ENCODE measurements around the gene UMOD.

The UMOD gene

DNA sequence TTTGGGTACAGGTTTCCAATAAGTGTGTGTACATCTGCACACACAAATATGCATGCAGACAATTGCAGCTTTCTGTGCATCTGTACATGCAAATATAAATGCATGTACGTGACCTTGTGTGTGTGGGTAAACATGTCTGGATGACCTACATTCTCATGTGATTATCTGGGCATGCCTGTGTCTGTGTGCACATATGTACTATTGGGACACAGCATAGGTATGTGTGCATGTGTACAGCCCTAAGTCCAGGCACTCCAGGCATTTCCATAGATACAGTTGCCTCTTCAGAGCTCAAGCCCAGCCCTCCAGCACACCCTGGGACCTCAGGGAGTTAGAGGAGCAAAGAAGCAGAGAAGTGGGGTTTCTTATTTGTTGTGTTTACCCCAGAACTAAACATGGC is 18.1 kb downstream of the UMOD start:
- Histone ChIP-seq H3K9ac (ENCODE audit: low read length in 2 of 2) (no peak overlapping the region), H3K9me3 (ENCODE audit: control insufficient read depth in 2 of 2, low read length in 2 of 2) (no peaks in the 10 kb centered on the region), H3K27ac (ENCODE audit: low read length) (no peak overlapping the region), H3K36me3 (ENCODE audit: control insufficient read depth in 2 of 2, insufficient read depth in 2 of 2, low read length in 2 of 2) (no peaks in the 10 kb centered on the region), H3K27me3 (ENCODE audit: control insufficient read depth in 1 of 2, insufficient read depth in 2 of 2, low read length in 2 of 2) (peaks cover 3 to 10% of the 10 kb centered on the region in 2 donors), H3K4me3 (ENCODE audit: low read length in 2 of 2) (no peak overlapping the region), H3K4me1 (ENCODE audit: control insufficient read depth, insufficient read depth, low read length) (no peaks in the 10 kb centered on the region)

DNA sequence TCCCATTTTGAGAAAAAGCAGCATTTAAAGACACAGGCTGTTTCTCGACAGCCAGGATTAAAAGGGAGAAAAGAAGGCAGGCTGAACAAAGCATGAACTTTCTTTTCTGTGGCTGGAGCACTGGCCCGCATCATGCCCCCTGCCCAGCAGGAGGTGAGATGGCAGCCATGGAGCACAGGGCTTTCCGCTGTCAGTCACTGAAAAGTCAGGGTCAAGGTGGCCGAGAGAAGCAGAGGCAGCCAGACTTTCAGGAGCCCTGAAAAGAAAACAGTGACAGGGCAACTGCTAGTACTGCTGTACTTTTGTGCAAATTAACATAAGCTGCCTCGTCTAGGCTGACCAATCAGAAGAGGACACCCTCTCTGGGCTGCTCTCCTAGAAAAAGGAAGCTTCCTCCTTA is 19.4 kb downstream of the UMOD start:
- H3K9me3 ChIP-seq (ENCODE audit: control insufficient read depth in 2 of 2, low read length in 2 of 2), result no peaks in the 10 kb centered on the region
- no peak overlapping the region for H3K27ac ChIP-seq (ENCODE audit: low read length)
- peaks cover 3 to 10% of the 10 kb centered on the region in 2 donors for H3K27me3 ChIP-seq (ENCODE audit: control insufficient read depth in 1 of 2, insufficient read depth in 2 of 2, low read length in 2 of 2)
- no peak overlapping the region for H3K9ac ChIP-seq (ENCODE audit: low read length in 2 of 2)
- H3K4me3 ChIP-seq (ENCODE audit: low read length in 2 of 2), result no peak overlapping the region
- H3K4me1 ChIP-seq (ENCODE audit: control insufficient read depth, insufficient read depth, low read length), result no peaks in the 10 kb centered on the region
- no peaks in the 10 kb centered on the region for H3K36me3 ChIP-seq (ENCODE audit: control insufficient read depth in 2 of 2, insufficient read depth in 2 of 2, low read length in 2 of 2)

DNA sequence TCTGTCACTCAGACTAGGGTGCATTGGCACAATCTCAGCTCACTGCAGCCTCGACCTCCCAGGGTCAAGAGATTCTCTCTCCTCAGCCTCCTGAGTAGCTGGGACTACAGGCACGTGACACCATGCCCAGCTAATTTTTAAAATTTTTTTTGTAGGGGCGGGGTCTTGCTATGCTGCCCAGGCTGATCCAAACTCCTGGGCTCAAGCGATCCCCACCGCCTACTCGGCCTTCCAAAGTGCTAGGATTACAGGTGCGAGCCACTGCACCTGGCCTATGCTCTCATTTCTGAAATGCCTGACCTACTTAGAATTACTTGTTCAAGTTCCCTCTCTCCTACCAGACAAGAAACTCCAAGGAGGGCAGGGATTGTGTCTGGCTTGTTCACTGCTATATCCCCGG is 20.1 kb downstream of the UMOD start:
- Histone ChIP-seq H3K9me3 (ENCODE audit: control insufficient read depth in 2 of 2, low read length in 2 of 2) (no peaks in the 10 kb centered on the region), H3K27ac (ENCODE audit: low read length) (no peak overlapping the region), H3K27me3 (ENCODE audit: control insufficient read depth in 1 of 2, insufficient read depth in 2 of 2, low read length in 2 of 2) (peaks cover 3 to 10% of the 10 kb centered on the region in 2 donors), H3K4me3 (ENCODE audit: low read length in 2 of 2) (no peak overlapping the region), H3K4me1 (ENCODE audit: control insufficient read depth, insufficient read depth, low read length) (no peaks in the 10 kb centered on the region), H3K9ac (ENCODE audit: low read length in 2 of 2) (no peak overlapping the region), H3K36me3 (ENCODE audit: control insufficient read depth in 2 of 2, insufficient read depth in 2 of 2, low read length in 2 of 2) (no peaks in the 10 kb centered on the region)

DNA sequence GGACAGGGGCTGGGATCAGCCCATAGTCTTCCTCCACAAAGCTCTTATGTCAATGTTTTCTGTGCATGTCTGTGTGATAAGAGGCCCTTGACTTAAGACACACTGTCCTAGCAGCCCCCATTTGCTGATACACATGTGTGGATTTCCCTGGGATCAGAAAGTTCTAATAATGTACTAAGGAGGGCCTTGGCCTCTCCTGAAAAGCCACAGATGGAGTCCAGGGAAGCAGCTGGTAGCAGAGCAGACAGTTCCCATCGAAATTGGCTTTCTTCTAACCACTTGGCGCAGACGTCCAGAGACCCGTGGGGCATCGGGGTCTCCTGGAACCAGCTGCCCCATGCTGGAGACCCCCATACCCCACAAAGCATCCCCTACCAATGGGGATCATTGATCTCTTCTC is 20.9 kb downstream of the UMOD start:
- no peak overlapping the region for H3K4me3 ChIP-seq (ENCODE audit: low read length in 2 of 2)
- H3K4me1 ChIP-seq (ENCODE audit: control insufficient read depth, insufficient read depth, low read length), result no peaks in the 10 kb centered on the region
- no peak overlapping the region for H3K9ac ChIP-seq (ENCODE audit: low read length in 2 of 2)
- no peaks in the 10 kb centered on the region for H3K36me3 ChIP-seq (ENCODE audit: control insufficient read depth in 2 of 2, insufficient read depth in 2 of 2, low read length in 2 of 2)
- peaks cover 0 to 3% of the 10 kb centered on the region in 2 donors for H3K9me3 ChIP-seq (ENCODE audit: control insufficient read depth in 2 of 2, low read length in 2 of 2)
- H3K27ac ChIP-seq (ENCODE audit: low read length), result no peak overlapping the region
- H3K27me3 ChIP-seq (ENCODE audit: control insufficient read depth in 1 of 2, insufficient read depth in 2 of 2, low read length in 2 of 2), result peaks cover 0 to 9% of the 10 kb centered on the region in 2 donors

DNA sequence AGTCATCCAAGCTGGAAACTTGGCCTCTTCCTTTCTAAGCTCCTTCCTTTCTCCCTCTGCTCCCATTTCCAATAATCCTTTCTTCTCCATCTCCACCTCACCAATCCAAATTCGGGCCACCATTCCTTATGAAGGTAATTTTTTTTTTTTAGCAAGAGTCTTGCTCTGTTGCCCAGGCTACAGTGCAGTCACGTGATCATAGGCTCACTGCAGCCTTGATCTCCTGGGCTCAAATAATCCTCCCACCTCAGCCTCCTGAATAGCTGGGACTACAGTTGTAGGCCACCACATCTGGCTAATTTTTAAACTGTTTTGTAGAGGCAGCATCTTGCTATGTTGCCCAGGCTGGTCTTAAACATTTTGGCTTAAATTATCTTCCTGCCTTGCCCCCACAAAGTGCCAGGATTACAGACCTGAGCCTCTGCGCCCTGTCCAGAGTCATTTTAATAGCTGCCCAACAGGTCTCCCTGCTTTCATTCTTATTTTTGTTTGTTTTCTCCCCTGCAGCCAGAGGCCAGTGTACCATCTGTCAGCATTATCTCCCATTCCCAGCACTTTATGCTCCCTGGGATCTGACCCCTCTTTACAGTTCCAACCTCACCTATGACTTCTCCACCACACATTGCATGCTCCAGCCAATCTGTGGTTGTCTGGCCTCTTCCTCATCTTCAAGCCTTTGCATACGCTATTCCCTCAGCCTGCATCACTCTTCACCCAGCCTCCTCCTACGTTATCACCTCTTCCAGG is 22.9 kb downstream of the UMOD start:
- Histone ChIP-seq H3K4me3 (ENCODE audit: low read length in 2 of 2) (no peak overlapping the region), H3K4me1 (ENCODE audit: control insufficient read depth, insufficient read depth, low read length) (no peaks in the 10 kb centered on the region), H3K9me3 (ENCODE audit: control insufficient read depth in 2 of 2, low read length in 2 of 2) (peaks cover 0 to 3% of the 10 kb centered on the region in 2 donors), H3K36me3 (ENCODE audit: control insufficient read depth in 2 of 2, insufficient read depth in 2 of 2, low read length in 2 of 2) (no peaks in the 10 kb centered on the region), H3K27ac (ENCODE audit: low read length) (no peak overlapping the region), H3K9ac (ENCODE audit: low read length in 2 of 2) (no peak overlapping the region), H3K27me3 (ENCODE audit: control insufficient read depth in 1 of 2, insufficient read depth in 2 of 2, low read length in 2 of 2) (peaks cover 0 to 9% of the 10 kb centered on the region in 2 donors)

DNA sequence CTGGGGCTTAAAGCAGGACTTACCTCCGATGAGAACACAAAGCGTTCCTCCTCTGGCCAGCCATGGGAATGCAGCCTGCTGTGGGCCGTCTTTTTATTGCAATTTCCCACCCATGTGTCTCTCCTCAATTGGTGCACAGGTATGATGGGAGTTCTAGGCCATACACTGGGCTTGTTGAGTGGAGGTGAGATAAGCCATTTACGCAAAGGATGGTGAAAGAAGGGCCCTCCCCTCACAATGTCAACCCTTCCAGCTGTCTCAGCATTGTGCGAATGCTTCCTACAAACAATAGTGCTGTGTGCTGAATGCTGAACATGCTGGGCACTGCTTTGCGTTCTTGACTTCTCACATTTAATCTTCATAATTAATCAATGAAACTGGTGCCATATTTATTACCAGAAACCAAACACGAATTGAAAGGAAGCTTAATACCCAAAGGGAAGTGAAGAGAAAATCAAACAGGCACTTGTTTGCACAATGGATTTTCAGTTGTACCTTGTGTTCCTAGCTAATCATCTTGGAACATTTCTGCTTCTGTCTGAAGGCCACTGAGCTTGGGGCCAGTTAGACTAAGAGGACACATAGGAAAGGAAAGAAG is 25.0 kb downstream of the UMOD start, which contains the start of gene GP2:
TSS of gene GP2 (minus strand) at position 70 of the 598 bp plus-strand sequence. CDS start 1,082 bp downstream, outside the sequence.
- no peak within 1 kb of the TSS for H3K9ac ChIP-seq (ENCODE audit: low read length in 2 of 2)
- no peaks in the 10 kb centered on the region for H3K36me3 ChIP-seq (ENCODE audit: control insufficient read depth in 2 of 2, insufficient read depth in 2 of 2, low read length in 2 of 2)
- H3K4me3 ChIP-seq (ENCODE audit: low read length in 2 of 2), result no peak within 1 kb of the TSS
- H3K27me3 ChIP-seq (ENCODE audit: control insufficient read depth in 1 of 2, insufficient read depth in 2 of 2, low read length in 2 of 2), result peaks cover 0 to 2% of the 10 kb centered on the region in 2 donors
- H3K27ac ChIP-seq (ENCODE audit: low read length), result no peak within 1 kb of the TSS
- no peaks in the 10 kb centered on the region for H3K4me1 ChIP-seq (ENCODE audit: control insufficient read depth, insufficient read depth, low read length)
- peaks cover 0 to 3% of the 10 kb centered on the region in 2 donors for H3K9me3 ChIP-seq (ENCODE audit: control insufficient read depth in 2 of 2, low read length in 2 of 2)

DNA sequence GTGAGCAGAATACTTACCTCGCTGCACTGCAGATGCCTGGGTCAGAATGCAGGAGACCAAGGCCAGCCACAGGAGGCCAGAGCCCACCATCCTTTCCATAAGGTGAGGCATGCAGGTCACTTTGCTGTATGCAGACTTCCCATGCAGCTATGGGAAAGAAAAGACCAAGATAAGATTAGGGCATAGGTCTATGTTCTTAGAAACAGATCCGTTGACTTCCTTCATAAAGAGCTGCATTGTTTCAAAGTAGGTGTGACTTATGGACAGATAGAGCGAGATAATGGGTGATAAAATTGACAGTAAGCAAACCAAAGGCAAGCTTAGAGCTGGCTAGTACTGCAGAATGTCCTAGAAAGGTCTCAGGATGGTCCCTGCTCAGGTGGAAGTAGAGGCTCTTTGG is 26.2 kb downstream of the UMOD start:
- Histone ChIP-seq H3K27ac (ENCODE audit: low read length) (no peak overlapping the region), H3K27me3 (ENCODE audit: control insufficient read depth in 1 of 2, insufficient read depth in 2 of 2, low read length in 2 of 2) (peaks cover 0 to 3% of the 10 kb centered on the region in 2 donors), H3K4me1 (ENCODE audit: control insufficient read depth, insufficient read depth, low read length) (no peaks in the 10 kb centered on the region), H3K9me3 (ENCODE audit: control insufficient read depth in 2 of 2, low read length in 2 of 2) (peaks cover 0 to 3% of the 10 kb centered on the region in 2 donors), H3K9ac (ENCODE audit: low read length in 2 of 2) (no peak overlapping the region), H3K4me3 (ENCODE audit: low read length in 2 of 2) (no peak overlapping the region), H3K36me3 (ENCODE audit: control insufficient read depth in 2 of 2, insufficient read depth in 2 of 2, low read length in 2 of 2) (no peaks in the 10 kb centered on the region)

DNA sequence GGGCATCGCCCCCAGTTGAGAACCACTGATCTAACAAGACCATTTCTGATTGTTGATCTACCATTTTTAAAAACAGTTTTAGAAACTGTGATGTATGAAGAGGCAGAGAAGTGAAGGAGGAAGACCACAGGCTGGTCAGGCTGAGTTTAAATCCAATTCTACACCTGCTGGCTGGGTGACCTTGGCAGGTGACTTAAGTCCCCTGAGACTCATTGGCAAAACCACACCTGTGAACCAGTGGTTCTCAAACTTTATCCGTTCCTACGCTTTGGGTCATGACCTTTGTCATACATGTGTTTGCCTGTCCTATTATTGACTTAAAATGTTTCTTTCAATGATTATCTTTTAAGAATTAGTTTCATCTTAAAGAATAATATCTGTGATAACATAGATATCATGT is 27.5 kb downstream of the UMOD start:
- no peaks in the 10 kb centered on the region for H3K4me1 ChIP-seq (ENCODE audit: control insufficient read depth, insufficient read depth, low read length)
- H3K4me3 ChIP-seq (ENCODE audit: low read length in 2 of 2), result no peak overlapping the region
- no peak overlapping the region for H3K9ac ChIP-seq (ENCODE audit: low read length in 2 of 2)
- peaks cover 0 to 3% of the 10 kb centered on the region in 2 donors for H3K27me3 ChIP-seq (ENCODE audit: control insufficient read depth in 1 of 2, insufficient read depth in 2 of 2, low read length in 2 of 2)
- no peaks in the 10 kb centered on the region for H3K36me3 ChIP-seq (ENCODE audit: control insufficient read depth in 2 of 2, insufficient read depth in 2 of 2, low read length in 2 of 2)
- H3K9me3 ChIP-seq (ENCODE audit: control insufficient read depth in 2 of 2, low read length in 2 of 2), result peaks cover 0 to 3% of the 10 kb centered on the region in 2 donors
- no peak overlapping the region for H3K27ac ChIP-seq (ENCODE audit: low read length)

DNA sequence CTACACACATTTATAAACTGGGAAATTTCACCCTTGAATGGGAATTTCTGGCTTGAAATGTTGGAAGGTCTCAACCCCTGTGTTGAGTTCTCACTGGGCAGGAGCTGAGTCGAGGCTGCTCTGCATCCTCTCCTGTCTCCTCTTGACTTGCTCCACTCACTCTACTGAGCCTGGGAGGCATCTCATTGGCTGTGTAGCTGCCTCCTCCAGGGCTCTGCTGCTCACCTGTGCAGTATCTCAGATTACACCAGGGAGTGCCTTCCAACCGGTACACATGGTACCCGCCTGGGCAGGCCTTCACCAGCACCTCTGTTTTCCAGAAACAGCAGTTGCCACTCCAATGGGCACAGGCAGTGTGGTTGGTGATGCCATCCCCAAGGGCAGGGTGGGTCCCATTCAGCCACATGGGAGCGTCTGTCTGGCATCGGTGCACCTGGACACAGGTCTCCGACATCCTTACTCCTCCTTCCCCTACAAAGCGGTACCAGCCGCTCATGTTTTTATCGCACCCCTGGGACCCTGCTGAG is 28.9 kb downstream of the UMOD start:
- Histone ChIP-seq H3K9me3 (ENCODE audit: control insufficient read depth in 2 of 2, low read length in 2 of 2) (peaks cover 0 to 3% of the 10 kb centered on the region in 2 donors), H3K27me3 (ENCODE audit: control insufficient read depth in 1 of 2, insufficient read depth in 2 of 2, low read length in 2 of 2) (peaks cover 0 to 2% of the 10 kb centered on the region in 2 donors), H3K36me3 (ENCODE audit: control insufficient read depth in 2 of 2, insufficient read depth in 2 of 2, low read length in 2 of 2) (no peaks in the 10 kb centered on the region), H3K27ac (ENCODE audit: low read length) (no peak overlapping the region), H3K9ac (ENCODE audit: low read length in 2 of 2) (no peak overlapping the region), H3K4me3 (ENCODE audit: low read length in 2 of 2) (no peak overlapping the region), H3K4me1 (ENCODE audit: control insufficient read depth, insufficient read depth, low read length) (no peaks in the 10 kb centered on the region)

DNA sequence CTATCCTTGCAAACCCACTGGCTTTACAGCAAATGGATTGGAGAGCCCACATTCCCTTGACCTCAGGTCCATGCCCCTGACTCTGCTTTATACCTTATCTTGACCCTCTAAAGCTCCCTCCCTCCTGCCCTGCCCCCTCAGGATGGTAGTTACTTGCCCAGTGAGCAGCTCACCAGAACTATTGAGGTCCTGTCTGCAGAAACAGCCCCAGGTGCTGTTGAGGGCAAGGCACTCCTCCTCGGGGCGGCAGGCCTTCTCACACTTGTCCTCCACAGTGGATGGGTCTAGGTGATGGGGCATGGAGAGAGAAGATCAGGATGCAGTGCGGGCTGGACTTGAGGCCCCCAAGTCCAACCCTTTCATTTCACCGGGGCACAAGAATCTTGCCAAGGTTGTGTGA is 29.8 kb downstream of the UMOD start:
- Histone ChIP-seq H3K27me3 (ENCODE audit: control insufficient read depth in 1 of 2, insufficient read depth in 2 of 2, low read length in 2 of 2) (peaks cover 0 to 2% of the 10 kb centered on the region in 2 donors), H3K36me3 (ENCODE audit: control insufficient read depth in 2 of 2, insufficient read depth in 2 of 2, low read length in 2 of 2) (no peaks in the 10 kb centered on the region), H3K4me1 (ENCODE audit: control insufficient read depth, insufficient read depth, low read length) (no peaks in the 10 kb centered on the region), H3K9ac (ENCODE audit: low read length in 2 of 2) (no peak overlapping the region), H3K4me3 (ENCODE audit: low read length in 2 of 2) (no peak overlapping the region), H3K27ac (ENCODE audit: low read length) (no peak overlapping the region), H3K9me3 (ENCODE audit: control insufficient read depth in 2 of 2, low read length in 2 of 2) (peaks cover 0 to 3% of the 10 kb centered on the region in 2 donors)

DNA sequence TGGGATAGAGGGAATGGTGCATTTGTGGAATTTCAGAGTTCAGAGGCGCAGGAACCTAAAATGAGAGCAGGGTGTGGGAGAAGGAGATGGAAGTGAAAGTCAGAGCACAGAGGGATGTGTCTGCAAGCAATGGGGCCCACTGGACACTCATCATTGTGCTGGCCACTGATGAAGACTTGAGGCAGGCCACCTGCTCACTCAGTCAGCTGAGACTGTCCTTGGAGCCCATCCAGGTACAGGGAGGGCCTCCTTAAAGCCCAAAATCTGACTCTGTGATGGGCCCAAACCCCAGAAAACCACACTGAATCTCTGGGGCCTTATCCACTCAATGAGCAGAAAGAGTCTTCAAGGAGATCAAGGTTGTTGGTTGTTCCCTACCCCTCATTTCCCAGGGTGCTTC is 30.8 kb downstream of the UMOD start:
- H3K9me3 ChIP-seq (ENCODE audit: control insufficient read depth in 2 of 2, low read length in 2 of 2), result no peaks in the 10 kb centered on the region
- no peaks in the 10 kb centered on the region for H3K4me1 ChIP-seq (ENCODE audit: control insufficient read depth, insufficient read depth, low read length)
- no peak overlapping the region for H3K27ac ChIP-seq (ENCODE audit: low read length)
- H3K27me3 ChIP-seq (ENCODE audit: control insufficient read depth in 1 of 2, insufficient read depth in 2 of 2, low read length in 2 of 2), result peaks cover 0 to 2% of the 10 kb centered on the region in 2 donors
- no peak overlapping the region for H3K9ac ChIP-seq (ENCODE audit: low read length in 2 of 2)
- no peak overlapping the region for H3K4me3 ChIP-seq (ENCODE audit: low read length in 2 of 2)
- H3K36me3 ChIP-seq (ENCODE audit: control insufficient read depth in 2 of 2, insufficient read depth in 2 of 2, low read length in 2 of 2), result no peaks in the 10 kb centered on the region

Measured in stomach smooth muscle (tissue), 2 donors.